DND-41 (cell line): ENCODE results near the gene ARHGEF39.

Experiments used
- ATAC-seq: fragments of 200-7000 bp; cut with Tn5 transposase; 3 replicates; pipeline ENCODE4 v1.9.1; 2021; ENCODE audit warnings: low read depth; ENCODE audit not compliant: insufficient read depth
- DNase-seq: peaks from one replicate; pipeline ENCODE4 v3.0.0-alpha.2; 2020
- H2AFZ ChIP-seq: 2 replicates; pipeline ENCODE4 v1.6.0; 2012; ENCODE audit warnings: low read depth, low read length
- H3K27ac ChIP-seq: 2 replicates; pipeline ENCODE4 v1.5.1; 2012; ENCODE audit warnings: low read length, inconsistent platforms
- H3K27me3 ChIP-seq: fragments of 200-600 bp; sonication (generic); 2 replicates; pipeline ENCODE4 v1.6.0; 2012; ENCODE audit warnings: low read length, mild to moderate bottlenecking, inconsistent platforms; ENCODE audit not compliant: insufficient read depth, poor library complexity
- H3K36me3 ChIP-seq: 2 replicates; pipeline ENCODE4 v1.5.1; 2012; ENCODE audit warnings: low read length, inconsistent platforms; ENCODE audit not compliant: insufficient read depth
- H3K4me1 ChIP-seq: 2 replicates; pipeline ENCODE4 v1.5.1; 2012; ENCODE audit warnings: mild to moderate bottlenecking, low read length; ENCODE audit not compliant: insufficient read depth
- H3K4me2 ChIP-seq: 2 replicates; pipeline ENCODE4 v1.6.0; 2012; ENCODE audit warnings: mild to moderate bottlenecking, moderate library complexity, low read length, inconsistent platforms; ENCODE audit not compliant: insufficient read depth
- H3K4me3 ChIP-seq, 2 experiments: fragments of 200-600 bp in 1 of 2; shearing (Covaris generic) in 1 of 2; 2 replicates each; pipeline ENCODE4 v1.5.1; 2012 to 2016; ENCODE audit warnings: inconsistent platforms in 2 of 2, low read length in 2 of 2, mild to moderate bottlenecking in 2 of 2, low read depth in 1 of 2, moderate library complexity in 1 of 2
- H3K79me2 ChIP-seq: 2 replicates; pipeline ENCODE4 v1.6.0; 2012; ENCODE audit warnings: low read length, inconsistent platforms; ENCODE audit not compliant: insufficient read depth
- H3K9ac ChIP-seq: 2 replicates; pipeline ENCODE4 v1.6.0; 2012; ENCODE audit warnings: low read depth, mild to moderate bottlenecking, inconsistent platforms, low read length, moderate library complexity
- H3K9me3 ChIP-seq: 2 replicates; pipeline ENCODE4 v1.5.1; 2012; ENCODE audit warnings: low read length, moderate library complexity, mild to moderate bottlenecking, inconsistent platforms; ENCODE audit not compliant: insufficient read depth, severe bottlenecking
- H4K20me1 ChIP-seq: 2 replicates; pipeline ENCODE4 v1.6.0; 2012; ENCODE audit warnings: low read length; ENCODE audit not compliant: insufficient read depth
- EZH2 ChIP-seq: IDR thresholded peaks from 3 replicates; pipeline ENCODE4 v1.6.1; 2012; ENCODE audit warnings: borderline replicate concordance, low read depth, mild to moderate bottlenecking, moderate library complexity, low read length, inconsistent platforms; ENCODE audit not compliant: severe bottlenecking
- TF ChIP-seq, protein P1 (sequence below): IDR thresholded peaks from 2 replicates; pipeline ENCODE4 v1.5.1; 2012; ENCODE audit warnings: borderline replicate concordance, low read length, moderate library complexity, mild to moderate bottlenecking; ENCODE audit not compliant: poor library complexity, severe bottlenecking; ENCODE audit errors: extremely low read depth

The ARHGEF39 gene

GRCh38 chr9:35703906-35704672, 39.1 kb upstream of the ARHGEF39 start:
- H3K4me1 ChIP-seq, result no peaks in the 10 kb centered on the region
- DNase-seq (no peak), ATAC-seq (no peak)
- no peaks in the 10 kb centered on the region for H3K9me3 ChIP-seq
- no peak overlapping the region for H3K4me2 ChIP-seq
- H3K36me3 ChIP-seq, result peaks cover 96% of the 10 kb centered on the region
- TF ChIP-seq EZH2, result no peak
- TF ChIP-seq, protein P1, sequence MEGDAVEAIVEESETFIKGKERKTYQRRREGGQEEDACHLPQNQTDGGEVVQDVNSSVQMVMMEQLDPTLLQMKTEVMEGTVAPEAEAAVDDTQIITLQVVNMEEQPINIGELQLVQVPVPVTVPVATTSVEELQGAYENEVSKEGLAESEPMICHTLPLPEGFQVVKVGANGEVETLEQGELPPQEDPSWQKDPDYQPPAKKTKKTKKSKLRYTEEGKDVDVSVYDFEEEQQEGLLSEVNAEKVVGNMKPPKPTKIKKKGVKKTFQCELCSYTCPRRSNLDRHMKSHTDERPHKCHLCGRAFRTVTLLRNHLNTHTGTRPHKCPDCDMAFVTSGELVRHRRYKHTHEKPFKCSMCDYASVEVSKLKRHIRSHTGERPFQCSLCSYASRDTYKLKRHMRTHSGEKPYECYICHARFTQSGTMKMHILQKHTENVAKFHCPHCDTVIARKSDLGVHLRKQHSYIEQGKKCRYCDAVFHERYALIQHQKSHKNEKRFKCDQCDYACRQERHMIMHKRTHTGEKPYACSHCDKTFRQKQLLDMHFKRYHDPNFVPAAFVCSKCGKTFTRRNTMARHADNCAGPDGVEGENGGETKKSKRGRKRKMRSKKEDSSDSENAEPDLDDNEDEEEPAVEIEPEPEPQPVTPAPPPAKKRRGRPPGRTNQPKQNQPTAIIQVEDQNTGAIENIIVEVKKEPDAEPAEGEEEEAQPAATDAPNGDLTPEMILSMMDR, result no peak
- no peak overlapping the region for H3K4me3 ChIP-seq
- no peak overlapping the region for H2AFZ ChIP-seq
- H3K27ac ChIP-seq, result no peak overlapping the region
- no peaks in the 10 kb centered on the region for H3K27me3 ChIP-seq
- no peak overlapping the region for H3K9ac ChIP-seq
- no peaks in the 10 kb centered on the region for H4K20me1 ChIP-seq
- H3K79me2 ChIP-seq, result no peaks in the 10 kb centered on the region

- Histone ChIP-seq H3K79me2 (no peaks in the 10 kb centered on the region), H2AFZ (no peak overlapping the region), H3K4me3 (no peak overlapping the region), H3K4me2 (no peak overlapping the region), H4K20me1 (no peaks in the 10 kb centered on the region), H3K9me3 (no peaks in the 10 kb centered on the region), H3K4me1 (no peaks in the 10 kb centered on the region), H3K27ac (no peak overlapping the region), H3K27me3 (no peaks in the 10 kb centered on the region), H3K36me3 (peaks cover 98% of the 10 kb centered on the region), H3K9ac (no peak overlapping the region)
- DNase-seq (no peak), ATAC-seq (no peak)
- TF ChIP-seq, protein P1, result no peak
- no peak for TF ChIP-seq EZH2
Observed at GRCh38 chr9:35702696-35703095, 37.7 kb upstream of the ARHGEF39 start.

GRCh38 chr9:35700942-35701341, 35.9 kb upstream of the ARHGEF39 start:
- Histone ChIP-seq H3K4me1 (no peaks in the 10 kb centered on the region), H3K36me3 (peaks cover 98% of the 10 kb centered on the region), H3K9me3 (no peaks in the 10 kb centered on the region), H3K27ac (no peak overlapping the region), H3K4me2 (no peak overlapping the region), H3K79me2 (no peaks in the 10 kb centered on the region), H3K4me3 (no peak overlapping the region), H4K20me1 (no peaks in the 10 kb centered on the region), H3K27me3 (no peaks in the 10 kb centered on the region), H3K9ac (no peak overlapping the region), H2AFZ (no peak overlapping the region)
- TF ChIP-seq EZH2, result no peak
- TF ChIP-seq, protein P1, result no peak
- ATAC-seq (no peak), DNase-seq (no peak)

- Histone ChIP-seq H3K4me1 (no peaks in the 10 kb centered on the region), H3K27ac (no peak overlapping the region), H3K79me2 (no peaks in the 10 kb centered on the region), H3K36me3 (peaks cover 91% of the 10 kb centered on the region), H3K9ac (no peak overlapping the region), H3K4me3 (no peak overlapping the region), H3K4me2 (no peak overlapping the region), H3K27me3 (no peaks in the 10 kb centered on the region), H2AFZ (no peak overlapping the region), H4K20me1 (no peaks in the 10 kb centered on the region), H3K9me3 (no peaks in the 10 kb centered on the region)
- no peak for ATAC-seq
- DNase-seq, result no peak
- no peak for TF ChIP-seq EZH2
- TF ChIP-seq, protein P1, result no peak
Observed at GRCh38 chr9:35700031-35700430, 35.0 kb upstream of the ARHGEF39 start.
